HG03469 (cell line): Measurements from ENCODE around the gene TSHZ1.

ENCODE experiments used
- ATAC-seq: cut with Tn5 transposase; IDR thresholded peaks from one replicate; pipeline ENCODE4 v1.9.1; 2021; ENCODE audit warnings: mild to moderate bottlenecking, moderate library complexity, moderate number of reproducible peaks; ENCODE audit not compliant: unreplicated experiment

The TSHZ1 gene, protein sequence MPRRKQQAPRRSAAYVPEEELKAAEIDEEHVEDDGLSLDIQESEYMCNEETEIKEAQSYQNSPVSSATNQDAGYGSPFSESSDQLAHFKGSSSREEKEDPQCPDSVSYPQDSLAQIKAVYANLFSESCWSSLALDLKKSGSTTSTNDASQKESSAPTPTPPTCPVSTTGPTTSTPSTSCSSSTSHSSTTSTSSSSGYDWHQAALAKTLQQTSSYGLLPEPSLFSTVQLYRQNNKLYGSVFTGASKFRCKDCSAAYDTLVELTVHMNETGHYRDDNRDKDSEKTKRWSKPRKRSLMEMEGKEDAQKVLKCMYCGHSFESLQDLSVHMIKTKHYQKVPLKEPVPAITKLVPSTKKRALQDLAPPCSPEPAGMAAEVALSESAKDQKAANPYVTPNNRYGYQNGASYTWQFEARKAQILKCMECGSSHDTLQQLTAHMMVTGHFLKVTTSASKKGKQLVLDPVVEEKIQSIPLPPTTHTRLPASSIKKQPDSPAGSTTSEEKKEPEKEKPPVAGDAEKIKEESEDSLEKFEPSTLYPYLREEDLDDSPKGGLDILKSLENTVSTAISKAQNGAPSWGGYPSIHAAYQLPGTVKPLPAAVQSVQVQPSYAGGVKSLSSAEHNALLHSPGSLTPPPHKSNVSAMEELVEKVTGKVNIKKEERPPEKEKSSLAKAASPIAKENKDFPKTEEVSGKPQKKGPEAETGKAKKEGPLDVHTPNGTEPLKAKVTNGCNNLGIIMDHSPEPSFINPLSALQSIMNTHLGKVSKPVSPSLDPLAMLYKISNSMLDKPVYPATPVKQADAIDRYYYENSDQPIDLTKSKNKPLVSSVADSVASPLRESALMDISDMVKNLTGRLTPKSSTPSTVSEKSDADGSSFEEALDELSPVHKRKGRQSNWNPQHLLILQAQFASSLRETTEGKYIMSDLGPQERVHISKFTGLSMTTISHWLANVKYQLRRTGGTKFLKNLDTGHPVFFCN (N-terminal part only)

DNA sequence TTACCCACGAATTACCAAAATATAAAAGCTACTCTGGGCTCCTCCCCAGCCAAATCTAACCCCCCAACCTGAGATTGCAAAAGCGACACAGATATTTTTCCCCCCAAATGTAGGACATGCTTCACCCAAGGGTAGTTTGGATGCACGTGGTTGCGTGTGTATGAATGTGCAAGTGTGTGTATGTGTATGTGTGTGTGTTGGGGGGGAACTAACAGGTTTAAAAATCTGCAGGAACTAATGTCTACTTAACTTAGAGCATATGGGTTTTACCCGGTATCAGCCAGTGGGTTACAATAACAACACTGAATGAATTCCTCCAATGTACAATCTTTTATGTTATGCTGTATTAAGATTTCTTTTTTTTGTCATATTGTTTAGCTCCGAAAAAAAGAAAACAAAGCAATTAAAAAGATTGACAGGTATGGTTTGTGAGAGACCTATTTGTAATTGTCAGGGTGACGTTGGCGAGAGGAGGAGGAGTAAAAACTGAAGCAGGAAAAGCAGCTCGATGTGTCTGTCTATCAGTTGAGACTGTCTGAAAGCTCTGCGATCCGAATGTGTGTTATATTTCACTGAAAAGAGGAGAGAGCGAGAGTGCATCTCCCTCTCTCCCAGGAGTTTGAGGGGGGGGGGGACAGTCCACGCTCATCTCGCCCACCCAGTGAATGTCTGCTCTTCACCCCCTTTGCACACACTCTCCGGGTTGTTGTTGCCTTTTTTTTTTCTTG lies at the start of gene TSHZ1:
Gene TSHZ1, plus strand, starts transcription at position 524 of the 728 bp plus-strand sequence. CDS start 1,080 bp downstream, outside the sequence.
- peak; percentile 32 for ATAC-seq

DNA sequence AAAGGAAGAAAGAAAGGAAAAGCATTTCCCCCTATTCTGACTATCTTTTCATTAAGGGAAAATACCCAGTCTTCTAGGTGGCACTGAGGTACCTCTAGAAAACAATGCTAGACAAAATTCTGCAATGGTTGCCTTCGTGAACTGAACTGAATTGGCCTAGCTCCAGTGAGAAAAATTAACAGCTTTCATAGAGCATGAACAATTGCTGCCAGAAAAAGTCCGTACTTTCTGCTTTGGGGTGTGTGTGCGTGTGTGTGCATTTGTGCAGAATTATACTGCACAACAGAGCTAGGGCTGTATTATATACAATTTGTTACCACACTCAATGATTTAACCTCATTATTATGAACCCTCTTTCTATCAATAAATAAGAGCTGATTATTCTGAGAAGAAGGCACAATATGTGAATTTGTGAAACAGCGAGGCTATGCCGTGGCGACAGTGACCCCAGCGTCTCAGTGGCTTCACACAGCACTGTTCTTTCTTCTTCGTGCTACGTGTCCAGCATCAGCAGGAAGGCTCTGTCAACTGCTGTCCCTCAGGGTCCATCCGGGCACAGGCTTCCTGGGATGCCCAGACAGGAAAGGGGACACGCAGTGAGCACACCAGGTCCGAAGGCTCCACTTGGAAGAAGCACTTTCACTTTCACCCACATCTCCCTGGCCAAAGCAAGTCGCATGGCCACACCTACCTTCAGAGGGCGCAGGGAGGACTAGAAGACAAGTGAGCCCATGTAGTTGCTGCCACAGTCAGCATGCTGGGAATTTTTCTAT lies 49.2 kb upstream of the TSHZ1 start:
- no peak for ATAC-seq

DNA sequence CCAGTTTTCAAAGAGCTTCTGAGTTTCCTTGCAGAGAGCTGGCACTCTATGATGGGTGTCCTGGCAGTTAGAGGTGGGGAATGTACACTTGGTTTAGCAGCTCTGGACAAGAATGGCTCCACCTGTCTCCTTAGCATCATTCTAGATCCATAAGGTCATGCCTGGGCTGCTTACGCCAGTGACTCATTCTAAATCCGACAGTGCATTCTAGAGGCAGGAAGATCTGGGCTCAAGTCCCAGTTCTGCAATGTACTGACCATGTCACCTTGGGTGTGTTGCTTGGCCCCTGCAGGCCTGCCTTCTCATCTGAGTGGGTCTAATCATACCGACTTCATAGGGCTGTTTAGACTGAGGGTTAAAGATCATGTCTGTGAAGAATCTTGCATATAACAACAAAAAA lies 48.1 kb upstream of the TSHZ1 start:
- ATAC-seq = no peak

DNA sequence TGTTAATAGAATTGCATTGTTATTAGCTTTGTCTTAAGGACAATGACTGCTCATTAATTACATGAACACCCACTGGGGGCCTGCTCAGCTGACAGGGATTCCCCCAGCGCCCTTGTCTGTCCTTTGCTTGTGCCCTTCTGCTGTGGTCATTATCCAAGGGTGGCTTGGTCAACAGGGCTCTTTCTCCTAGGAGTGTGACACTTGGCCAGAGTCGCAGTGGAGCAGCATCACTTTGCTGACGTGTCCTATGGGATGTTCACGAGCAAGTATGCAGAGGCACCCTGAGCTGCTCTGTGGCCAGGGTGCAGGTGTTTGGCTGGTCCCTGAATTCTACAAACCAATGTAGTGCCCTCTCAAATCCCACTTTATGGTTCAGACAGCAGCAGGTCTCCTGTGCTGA lies 47.6 kb upstream of the TSHZ1 start:
- ATAC-seq = no peak

DNA sequence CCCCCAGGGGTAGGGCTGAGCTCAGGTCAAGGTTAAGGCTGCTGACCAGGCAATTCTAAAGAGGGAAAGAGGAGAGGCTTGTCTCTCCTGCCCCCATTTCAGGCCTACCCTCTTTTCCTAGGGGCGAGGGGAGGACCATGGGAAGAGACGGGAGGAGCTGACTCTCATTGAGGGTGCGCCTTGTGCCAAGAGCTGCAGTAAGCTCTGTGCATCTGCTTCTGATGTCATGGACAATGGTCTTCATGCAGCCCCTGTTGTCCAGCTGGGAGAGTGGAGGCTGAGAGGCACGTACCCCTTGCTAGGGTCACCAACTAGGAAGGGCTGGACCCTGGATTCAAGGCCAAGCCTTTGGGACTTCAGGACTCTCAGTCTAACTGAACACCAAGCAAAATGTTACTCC lies 46.9 kb upstream of the TSHZ1 start:
- no peak for ATAC-seq

DNA sequence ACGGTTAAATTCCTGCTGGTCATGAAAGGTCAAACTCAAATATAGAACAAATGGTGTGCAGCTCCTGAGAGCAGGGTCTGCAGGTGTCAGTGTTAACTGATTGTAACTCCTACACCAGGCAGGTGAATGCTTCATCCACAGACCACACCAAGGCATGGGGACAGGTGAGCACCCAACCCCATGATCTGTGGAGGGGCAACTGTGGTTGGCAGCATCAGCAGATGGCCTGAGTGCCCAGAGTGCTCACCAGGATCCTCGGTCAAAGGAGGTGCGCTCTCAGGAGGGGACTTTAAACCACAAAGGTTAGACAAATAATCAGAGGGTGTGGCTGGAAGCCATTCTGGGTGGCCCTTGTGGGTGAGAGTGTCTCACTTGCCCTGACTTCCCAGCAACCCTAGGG lies 46.1 kb upstream of the TSHZ1 start:
- no peak for ATAC-seq

DNA sequence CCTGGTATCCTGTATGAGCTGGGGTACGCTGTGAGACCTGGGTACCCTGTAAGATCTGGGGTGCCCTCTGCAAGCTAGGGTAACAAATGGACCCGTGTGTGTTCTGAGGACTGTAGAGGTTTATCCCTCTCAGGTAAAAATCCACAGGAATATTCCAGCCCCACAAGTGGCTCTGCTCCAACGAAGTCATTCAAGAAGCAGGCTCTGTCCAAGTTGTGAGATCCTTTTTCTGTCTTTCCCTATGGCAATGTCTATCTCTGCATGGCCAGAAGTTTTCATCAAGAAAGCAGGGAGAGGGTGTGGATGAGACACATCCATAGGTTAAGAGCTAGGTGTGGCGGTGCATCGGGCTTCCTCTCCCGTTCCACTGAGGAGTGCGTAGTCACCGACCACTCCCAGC lies 44.7 kb upstream of the TSHZ1 start:
- no peak for ATAC-seq

DNA sequence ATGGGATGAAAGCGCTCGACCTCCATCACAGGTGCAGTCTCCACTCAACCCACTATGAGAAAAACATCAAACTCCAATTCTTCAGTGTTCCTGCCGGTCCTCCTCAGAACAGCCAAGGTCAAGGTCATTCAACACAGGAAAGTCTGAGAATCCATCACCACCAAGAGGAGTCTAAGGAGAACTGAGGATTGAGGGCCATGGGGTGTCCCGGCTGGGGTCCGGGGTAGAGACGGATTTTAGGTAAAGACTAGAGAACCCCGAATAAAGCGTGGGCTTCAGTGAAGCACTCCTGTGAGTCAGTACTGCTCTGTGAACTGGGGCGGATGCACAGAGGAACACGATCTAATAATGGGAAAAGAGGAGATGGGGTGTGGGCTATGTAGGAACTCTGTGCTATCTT lies 43.5 kb upstream of the TSHZ1 start:
- no peak for ATAC-seq

DNA sequence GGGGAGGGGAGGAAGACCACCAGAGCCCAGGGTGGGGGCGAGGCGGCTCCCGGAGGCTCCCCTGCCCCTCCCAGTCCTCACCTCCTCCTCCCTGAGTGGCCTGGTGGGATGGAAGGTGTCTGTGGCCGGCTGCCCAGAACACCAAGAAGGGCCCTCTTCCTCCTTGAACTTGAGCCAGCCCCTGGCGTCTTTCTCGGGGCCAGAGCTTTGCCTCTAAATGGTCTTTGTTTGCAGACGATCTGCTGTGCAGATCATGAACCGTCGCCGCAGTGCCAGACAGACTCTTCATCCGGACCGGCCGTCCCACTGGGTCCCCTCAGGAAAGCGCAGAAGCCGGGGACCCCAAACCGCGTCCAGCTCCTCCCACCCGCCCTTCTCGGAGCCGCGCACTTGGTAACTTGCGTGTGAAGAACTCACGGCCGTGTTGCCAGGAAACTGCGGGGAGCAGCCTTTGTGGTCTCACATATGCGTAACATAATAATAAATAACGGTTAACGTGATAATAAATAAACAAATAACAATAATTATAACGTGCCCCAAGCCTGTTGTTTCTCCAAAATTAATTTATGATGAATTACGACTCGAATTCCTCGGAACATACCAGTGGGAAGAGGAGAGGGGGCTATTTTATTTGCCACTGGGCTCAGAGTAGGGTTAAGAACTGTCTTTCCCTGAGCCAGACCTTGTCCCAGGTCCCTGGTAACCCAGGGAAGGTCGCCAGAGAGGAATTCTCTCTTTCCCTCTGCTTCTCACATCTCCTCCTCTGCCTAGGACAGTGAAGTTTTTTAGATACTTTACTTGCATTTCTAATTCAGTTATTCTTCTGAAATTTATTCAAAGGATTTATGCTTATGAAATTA lies 42.6 kb upstream of the TSHZ1 start:
- no peak for ATAC-seq

DNA sequence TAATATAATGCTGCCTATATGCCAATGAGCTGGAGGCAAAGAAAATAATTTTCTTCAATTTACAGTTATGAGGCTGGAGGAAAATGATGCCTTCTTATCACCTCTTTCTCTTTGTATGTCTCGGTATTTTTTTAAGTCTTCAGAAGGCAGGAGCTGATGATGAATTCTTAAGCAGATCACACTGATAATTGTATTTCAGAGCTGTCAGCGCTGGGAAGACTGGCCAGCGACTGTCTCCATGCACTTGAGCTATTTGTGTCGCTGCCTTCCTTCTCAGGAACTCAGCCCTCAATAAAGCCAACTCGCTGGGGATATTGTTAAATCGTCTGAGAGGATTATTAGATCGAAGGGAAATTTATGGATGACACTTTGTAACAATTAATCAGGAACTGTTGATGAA lies 42.0 kb upstream of the TSHZ1 start:
- ATAC-seq = no peak

DNA sequence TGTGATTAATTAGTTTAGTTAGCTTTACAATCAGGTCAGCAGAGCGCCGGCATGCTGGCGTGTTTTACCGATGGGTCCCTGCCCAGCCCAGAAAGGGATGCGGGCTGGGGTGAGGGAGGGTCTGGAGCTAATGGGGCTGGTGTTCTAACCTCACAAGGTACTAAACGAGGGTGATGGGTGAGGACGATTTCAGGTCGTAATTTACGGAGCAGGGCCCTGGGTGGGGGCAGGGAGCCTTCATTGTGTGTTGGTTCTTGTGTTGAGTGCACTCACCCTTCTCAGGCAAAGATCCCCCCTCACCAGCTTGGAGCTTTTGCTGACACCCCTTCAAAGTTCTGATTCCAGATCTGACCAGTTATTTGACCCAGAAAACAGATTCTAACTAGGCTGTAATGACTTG lies 41.2 kb upstream of the TSHZ1 start:
- ATAC-seq = no peak

DNA sequence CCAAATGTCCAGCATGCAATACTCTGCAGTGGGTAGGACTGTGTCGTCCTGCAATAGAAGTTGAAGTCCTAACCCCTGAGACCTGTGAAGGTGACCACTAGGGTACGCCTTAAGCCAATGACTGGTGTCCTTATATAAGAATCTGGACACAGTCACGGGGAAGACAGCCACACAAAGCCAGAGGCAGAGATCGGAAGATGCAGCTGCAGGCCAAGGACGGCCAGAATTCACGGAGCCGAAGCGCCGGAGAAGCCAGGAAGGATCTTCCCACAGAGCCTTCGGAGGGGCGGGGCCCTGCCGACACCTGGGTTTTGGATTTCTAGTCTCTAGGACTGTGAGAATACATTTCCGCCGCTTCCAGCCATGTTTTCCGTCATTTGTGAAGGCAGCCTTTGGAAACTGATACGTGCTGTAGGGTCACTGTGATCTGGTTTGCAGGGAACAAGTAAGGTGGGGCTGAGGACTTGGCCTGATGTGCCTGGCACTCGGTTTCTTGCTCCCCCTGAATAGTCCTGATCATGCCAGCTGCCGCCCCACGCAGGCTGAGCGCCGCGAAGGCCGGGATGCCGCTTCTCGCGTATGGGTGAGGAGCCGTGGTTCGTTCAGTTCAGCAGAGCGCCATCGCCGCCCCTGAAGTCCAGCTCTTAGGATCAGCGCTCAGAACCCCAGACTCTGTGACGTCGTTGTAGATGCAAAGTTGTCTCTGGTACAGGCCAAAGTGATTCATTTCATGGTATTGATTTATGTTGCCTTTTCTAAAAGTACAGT lies 40.4 kb upstream of the TSHZ1 start:
- ATAC-seq = no peak

DNA sequence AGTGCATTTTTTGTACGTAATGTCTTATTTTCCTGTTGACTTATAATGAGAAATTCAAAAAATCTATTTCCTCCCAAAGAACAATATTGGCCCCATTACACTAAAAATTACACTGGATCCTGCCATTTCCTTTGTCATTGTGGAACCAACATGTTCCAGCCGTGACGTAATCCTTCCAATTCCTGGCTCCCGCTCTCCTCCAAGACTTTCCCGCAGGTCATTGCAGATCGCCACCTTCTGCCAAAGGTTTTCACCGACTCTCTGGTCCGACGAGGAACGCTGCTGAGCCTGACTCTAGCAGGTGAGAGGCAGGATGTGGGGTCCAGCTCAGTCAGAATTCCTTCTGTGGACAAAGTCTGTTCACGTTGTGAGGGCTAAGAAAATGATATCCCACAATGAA lies 39.7 kb upstream of the TSHZ1 start:
- no peak for ATAC-seq

DNA sequence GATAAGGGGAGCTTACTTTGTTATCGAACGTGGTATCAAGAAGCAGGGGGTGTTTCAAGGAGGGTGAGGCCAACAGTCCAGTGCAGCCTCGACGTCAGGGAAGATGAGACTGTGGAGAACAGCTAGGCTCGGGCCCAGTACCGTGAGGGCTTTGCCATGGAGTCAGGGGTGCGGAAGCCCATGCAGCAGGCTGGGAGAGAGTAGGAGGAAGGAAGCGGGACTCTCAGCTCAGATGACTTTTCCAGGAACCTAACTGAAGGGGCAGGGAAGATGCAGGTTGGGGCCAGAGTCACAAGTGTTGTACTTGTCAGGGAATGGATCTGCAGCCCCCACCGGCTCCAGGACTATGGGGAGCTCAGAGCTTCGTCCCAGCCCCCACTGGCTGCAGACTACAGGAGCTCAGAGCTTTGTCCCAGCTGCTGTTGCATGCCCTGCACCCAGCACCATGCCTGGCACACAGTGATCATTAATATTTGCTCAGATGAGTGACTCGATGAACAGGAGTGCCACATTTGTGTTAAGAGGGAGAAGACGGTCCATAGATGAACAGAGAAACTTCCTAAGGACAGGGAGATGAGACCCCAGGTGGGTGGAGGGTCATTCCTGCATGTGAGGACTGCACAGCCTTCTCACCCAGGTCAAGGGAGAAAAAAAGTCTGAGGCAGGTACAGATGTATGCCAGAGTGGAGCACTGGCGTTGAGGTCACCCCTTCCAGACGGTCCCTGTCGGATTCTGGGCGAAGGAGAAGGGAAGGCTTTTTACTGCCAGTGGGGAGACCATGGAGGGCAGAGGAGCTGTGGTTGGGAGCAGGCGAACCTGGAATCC lies 38.1 kb upstream of the TSHZ1 start:
- ATAC-seq = no peak

DNA sequence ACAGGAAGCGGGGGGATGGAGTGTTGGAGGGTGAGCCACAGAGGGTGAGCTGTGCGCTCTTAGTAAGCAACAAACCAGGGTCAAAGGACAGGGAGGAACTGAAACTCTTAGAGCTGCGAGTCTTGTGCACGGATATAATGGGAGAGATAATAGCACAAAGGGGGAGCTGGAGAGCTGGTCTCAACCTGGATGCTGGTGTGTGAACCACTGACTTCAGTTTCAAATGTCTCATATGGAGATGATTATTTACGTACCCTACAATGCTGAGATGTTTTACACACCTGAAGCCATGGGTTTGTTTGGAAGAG lies 37.5 kb upstream of the TSHZ1 start:
- peak; percentile 99 for ATAC-seq

DNA sequence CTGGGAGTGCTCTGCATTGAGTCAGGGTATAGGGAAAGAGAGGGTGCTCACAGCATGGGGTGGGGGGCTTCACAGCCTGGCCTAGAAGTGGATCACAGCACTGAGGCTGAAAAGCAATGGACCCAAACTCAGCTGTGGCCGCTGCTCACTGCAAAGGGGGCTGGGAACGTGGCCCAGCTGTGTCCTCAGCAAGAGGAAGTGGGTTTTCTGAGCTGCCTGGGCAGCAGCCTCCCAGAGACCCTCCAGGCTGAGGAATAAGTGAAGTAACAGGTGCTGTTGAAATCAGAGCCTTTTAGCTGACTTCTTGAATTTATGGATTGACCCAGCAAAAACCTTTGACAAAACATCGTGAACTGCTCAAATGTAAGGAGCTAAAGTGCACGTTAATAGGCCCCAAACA lies 36.9 kb upstream of the TSHZ1 start:
- ATAC-seq = no peak

DNA sequence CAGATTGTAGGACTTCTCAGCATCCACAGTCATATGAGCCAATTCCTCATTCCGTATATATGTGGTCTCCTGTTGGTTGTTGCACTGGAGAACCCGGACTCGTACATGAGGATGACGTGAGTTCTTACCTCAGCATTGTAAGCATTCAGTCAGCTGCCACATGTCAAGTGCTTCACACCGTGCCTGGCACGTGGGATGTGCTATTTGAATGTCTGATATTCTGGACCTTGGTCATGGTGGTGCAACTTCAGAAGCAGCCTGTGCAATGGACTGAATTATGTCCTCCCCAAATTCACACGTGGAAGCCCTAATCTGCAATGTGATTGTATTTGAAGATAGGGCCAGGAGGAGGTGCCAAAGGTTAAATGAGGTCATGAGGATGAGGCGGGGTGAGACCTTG lies 33.7 kb upstream of the TSHZ1 start:
- ATAC-seq = no peak

DNA sequence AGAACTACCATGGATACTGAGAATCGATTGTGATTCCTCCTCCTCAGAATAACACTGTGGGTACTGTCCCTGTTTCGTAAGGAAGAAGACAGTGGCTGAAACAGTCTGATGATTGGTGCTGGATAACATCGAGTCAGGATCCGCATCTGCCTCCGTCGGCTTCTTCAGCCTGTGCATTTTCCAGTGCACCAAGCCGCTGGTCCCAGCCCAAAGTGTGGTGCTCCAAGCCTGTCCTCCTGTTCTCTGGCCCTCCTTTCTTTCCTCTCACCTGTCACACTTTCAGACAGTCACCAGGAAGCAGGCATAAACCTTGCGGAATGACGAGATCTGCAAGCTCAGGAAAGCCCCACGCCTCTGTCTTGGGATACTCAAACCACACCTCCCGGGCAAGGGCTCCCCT lies 32.2 kb upstream of the TSHZ1 start:
- ATAC-seq = no peak
